HG02610 (cell line): ENCODE measurements around the gene KCMF1.

Source experiments
- ATAC-seq: cut with Tn5 transposase; IDR thresholded peaks from one replicate; pipeline ENCODE4 v1.9.1; 2021; ENCODE audit warnings: mild to moderate bottlenecking, moderate library complexity; ENCODE audit not compliant: unreplicated experiment

KCMF1 gene

GRCh38 chr2:84972932-84973331, 2.0 kb downstream of the KCMF1 start:
- no peak for ATAC-seq

- no peak for ATAC-seq
Measured at GRCh38 chr2:84980263-84980983, 9.5 kb downstream of the KCMF1 start.

- ATAC-seq: no peak
Measured at GRCh38 chr2:84986018-84986417, 15.1 kb downstream of the KCMF1 start.

GRCh38 chr2:84989422-84989821, 18.5 kb downstream of the KCMF1 start:
- no peak for ATAC-seq

GRCh38 chr2:84989927-84990326, 19.0 kb downstream of the KCMF1 start:
- no peak for ATAC-seq

- ATAC-seq: no peak
Measured at GRCh38 chr2:84991404-84992160, 20.6 kb downstream of the KCMF1 start.

GRCh38 chr2:84995826-84996225, 24.9 kb downstream of the KCMF1 start:
- ATAC-seq: no peak

GRCh38 chr2:84996909-84997308, 25.9 kb downstream of the KCMF1 start:
- ATAC-seq: no peak

GRCh38 chr2:84999553-84999955, 28.6 kb downstream of the KCMF1 start:
- ATAC-seq: peak; percentile 41

- no peak for ATAC-seq
Measured at GRCh38 chr2:85001595-85001994, 30.6 kb downstream of the KCMF1 start.

- ATAC-seq: no peak
Measured at GRCh38 chr2:85002534-85002933, 31.6 kb downstream of the KCMF1 start.

GRCh38 chr2:85008252-85008651, 37.3 kb downstream of the KCMF1 start:
- ATAC-seq: no peak

GRCh38 chr2:85009019-85009618, 38.2 kb downstream of the KCMF1 start:
- ATAC-seq: no peak

- no peak for ATAC-seq
Measured at GRCh38 chr2:85010404-85010803, 39.4 kb downstream of the KCMF1 start.

- ATAC-seq: no peak
Measured at GRCh38 chr2:85011098-85011497, 40.1 kb downstream of the KCMF1 start.

GRCh38 chr2:85011747-85012146, 40.8 kb downstream of the KCMF1 start:
- no peak for ATAC-seq

- no peak for ATAC-seq
Measured at GRCh38 chr2:85012431-85012830, 41.5 kb downstream of the KCMF1 start.

- ATAC-seq: no peak
Measured at GRCh38 chr2:85012855-85013254, 41.9 kb downstream of the KCMF1 start.

- no peak for ATAC-seq
Measured at GRCh38 chr2:85015653-85016360, 44.8 kb downstream of the KCMF1 start.

GRCh38 chr2:85016446-85016845, 45.5 kb downstream of the KCMF1 start:
- no peak for ATAC-seq

- ATAC-seq: no peak
Measured at GRCh38 chr2:85017411-85018048, 46.6 kb downstream of the KCMF1 start.
